Neural progenitor cell (in vitro differentiated cells): ENCODE results near the gene HOXC9. TPM values are rescaled to one million over a fixed set of nuclear protein-coding genes. Genes with fewer than 3 reads are reported as not detected.
A peak's percentile ranks its signal among the peaks of the same experiment; 100 is the strongest.

Experiments
- DNase-seq: peaks from one replicate; pipeline ENCODE4 v3.0.0-alpha.2; 2016; ENCODE audit warnings: low spot score
- H2AFZ ChIP-seq: fragments of 200-600 bp; sonication (generic); replicated peaks from 2 replicates; pipeline ENCODE4 v1.6.1; 2016; ENCODE audit warnings: antibody characterized with exemption
- H3F3A ChIP-seq: fragments of 200-600 bp; sonication (generic); 2 replicates; pipeline ENCODE4 v1.6.1; 2016; ENCODE audit warnings: antibody characterized with exemption, low read depth
- H3K27ac ChIP-seq: fragments of 200-600 bp; sonication (generic); 2 replicates; pipeline ENCODE4 v1.5.1; 2016; ENCODE audit warnings: mild to moderate bottlenecking
- H3K27me3 ChIP-seq: fragments of 200-600 bp; sonication (generic); 2 replicates; pipeline ENCODE4 v1.6.1; 2016; ENCODE audit warnings: mild to moderate bottlenecking, moderate library complexity
- H3K36me3 ChIP-seq: fragments of 200-600 bp; sonication (generic); 2 replicates; pipeline ENCODE4 v1.5.1; 2016
- H3K4me1 ChIP-seq: fragments of 200-600 bp; sonication (generic); 2 replicates; pipeline ENCODE4 v1.6.1; 2016; ENCODE audit warnings: mixed run types
- H3K4me2 ChIP-seq: fragments of 200-600 bp; sonication (generic); 2 replicates; pipeline ENCODE4 v1.6.1; 2016
- H3K4me3 ChIP-seq: fragments of 200-600 bp; sonication (generic); 2 replicates; pipeline ENCODE4 v1.5.1; 2016
- H3K79me2 ChIP-seq: fragments of 200-600 bp; sonication (generic); 2 replicates; pipeline ENCODE4 v1.6.1; 2016; ENCODE audit warnings: low read depth
- H3K9ac ChIP-seq: fragments of 200-600 bp; sonication (generic); 2 replicates; pipeline ENCODE4 v1.6.1; 2016
- H3K9me3 ChIP-seq: fragments of 200-600 bp; sonication (generic); 2 replicates; pipeline ENCODE4 v1.5.1; 2016; ENCODE audit warnings: low read depth
- H4K20me1 ChIP-seq: fragments of 200-600 bp; sonication (generic); 2 replicates; pipeline ENCODE4 v1.6.1; 2016; ENCODE audit warnings: low read depth
- H3K27ac Mint-ChIP-seq: 3 replicates; pipeline ENCODE4 v1.8.0; 2021; ENCODE audit warnings: mixed read lengths
- H3K27me3 Mint-ChIP-seq: 2 replicates; pipeline ENCODE4 v1.8.0; 2022; ENCODE audit warnings: low read depth, mild to moderate bottlenecking, inconsistent platforms, moderate library complexity, mixed read lengths; ENCODE audit not compliant: insufficient read depth
- H3K36me3 Mint-ChIP-seq: 3 replicates; pipeline ENCODE4 v1.8.0; 2021; ENCODE audit warnings: mixed read lengths
- H3K4me1 Mint-ChIP-seq: 3 replicates; pipeline ENCODE4 v1.8.0; 2021; ENCODE audit warnings: mixed read lengths
- H3K4me3 Mint-ChIP-seq: 3 replicates; pipeline ENCODE4 v1.8.0; 2021; ENCODE audit warnings: mild to moderate bottlenecking, moderate library complexity, mixed read lengths
- H3K9me3 Mint-ChIP-seq: 3 replicates; pipeline ENCODE4 v1.8.0; 2020; ENCODE audit warnings: mixed read lengths
- EZH2 ChIP-seq: fragments of 200-600 bp; sonication (generic); IDR thresholded peaks from 2 replicates; pipeline ENCODE4 v1.6.1; 2017; ENCODE audit warnings: antibody characterized with exemption, mild to moderate bottlenecking, moderate library complexity
- EZH2phosphoT487 ChIP-seq: fragments of 200-600 bp; sonication (generic); IDR thresholded peaks from 2 replicates; pipeline ENCODE4 v1.6.1; 2017; ENCODE audit warnings: antibody characterized with exemption
- total RNA-seq: library from RNA; depleted of rRNA; stranded (reverse); fragments of >200 nt; gene quantifications from 2 replicates; pipeline ENCODE4 v1.2.3, GENCODE V29; 2015; ENCODE audit warnings: low replicate concordance
- TF ChIP-seq, protein P1 (sequence below): fragments of 200-600 bp; sonication (generic); IDR thresholded peaks from 2 replicates; pipeline ENCODE4 v1.5.1; 2017; ENCODE audit warnings: antibody characterized with exemption, mild to moderate bottlenecking

Gene HOXC9
- total RNA-seq, 1 donor from 2014 or later, result not detected

DNA sequence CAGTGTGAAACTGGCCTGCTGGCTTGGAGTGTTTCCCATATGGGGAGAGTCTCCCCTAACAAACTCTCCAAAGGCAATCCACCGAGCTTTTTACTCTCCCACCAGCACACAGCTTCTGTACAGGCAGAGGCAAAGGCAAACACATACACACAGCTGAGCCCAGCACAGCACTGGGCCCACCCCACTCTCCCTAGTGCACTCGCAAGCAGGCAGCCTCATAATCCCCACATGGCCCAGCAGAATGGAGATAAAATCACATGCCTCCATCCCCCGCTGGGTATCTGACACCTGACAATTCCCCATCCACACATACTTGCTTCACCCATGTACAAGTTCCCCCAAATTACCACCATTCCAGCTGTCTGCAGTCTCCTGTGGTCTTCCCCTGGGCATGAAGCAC, 41.8 kb upstream of the HOXC9 start:
- no peaks in the 10 kb centered on the region for H3K36me3 ChIP-seq
- TF ChIP-seq, protein P1, sequence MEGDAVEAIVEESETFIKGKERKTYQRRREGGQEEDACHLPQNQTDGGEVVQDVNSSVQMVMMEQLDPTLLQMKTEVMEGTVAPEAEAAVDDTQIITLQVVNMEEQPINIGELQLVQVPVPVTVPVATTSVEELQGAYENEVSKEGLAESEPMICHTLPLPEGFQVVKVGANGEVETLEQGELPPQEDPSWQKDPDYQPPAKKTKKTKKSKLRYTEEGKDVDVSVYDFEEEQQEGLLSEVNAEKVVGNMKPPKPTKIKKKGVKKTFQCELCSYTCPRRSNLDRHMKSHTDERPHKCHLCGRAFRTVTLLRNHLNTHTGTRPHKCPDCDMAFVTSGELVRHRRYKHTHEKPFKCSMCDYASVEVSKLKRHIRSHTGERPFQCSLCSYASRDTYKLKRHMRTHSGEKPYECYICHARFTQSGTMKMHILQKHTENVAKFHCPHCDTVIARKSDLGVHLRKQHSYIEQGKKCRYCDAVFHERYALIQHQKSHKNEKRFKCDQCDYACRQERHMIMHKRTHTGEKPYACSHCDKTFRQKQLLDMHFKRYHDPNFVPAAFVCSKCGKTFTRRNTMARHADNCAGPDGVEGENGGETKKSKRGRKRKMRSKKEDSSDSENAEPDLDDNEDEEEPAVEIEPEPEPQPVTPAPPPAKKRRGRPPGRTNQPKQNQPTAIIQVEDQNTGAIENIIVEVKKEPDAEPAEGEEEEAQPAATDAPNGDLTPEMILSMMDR, result no peak
- no peak for TF ChIP-seq EZH2phosphoT487
- H3K4me3 ChIP-seq, result no peak overlapping the region
- Mint-ChIP-seq H3K27ac (no peak overlapping the region), H3K27me3 (peaks cover 93% of the 10 kb centered on the region), H3K4me1 (no peaks in the 10 kb centered on the region), H3K9me3 (peaks cover 10% of the 10 kb centered on the region), H3K36me3 (no peaks in the 10 kb centered on the region), H3K4me3 (no peak overlapping the region)
- H3K4me2 ChIP-seq, result no peak overlapping the region
- no peaks in the 10 kb centered on the region for H3K4me1 ChIP-seq
- peaks cover 100% of the 10 kb centered on the region for H3K27me3 ChIP-seq
- H2AFZ ChIP-seq, result no peak overlapping the region
- no peaks in the 10 kb centered on the region for H3F3A ChIP-seq
- no peak overlapping the region for H3K27ac ChIP-seq
- peaks cover 50% of the 10 kb centered on the region for H4K20me1 ChIP-seq
- DNase-seq, result no peak
- no peak overlapping the region for H3K9ac ChIP-seq
- H3K79me2 ChIP-seq, result no peaks in the 10 kb centered on the region
- no peaks in the 10 kb centered on the region for H3K9me3 ChIP-seq

DNA sequence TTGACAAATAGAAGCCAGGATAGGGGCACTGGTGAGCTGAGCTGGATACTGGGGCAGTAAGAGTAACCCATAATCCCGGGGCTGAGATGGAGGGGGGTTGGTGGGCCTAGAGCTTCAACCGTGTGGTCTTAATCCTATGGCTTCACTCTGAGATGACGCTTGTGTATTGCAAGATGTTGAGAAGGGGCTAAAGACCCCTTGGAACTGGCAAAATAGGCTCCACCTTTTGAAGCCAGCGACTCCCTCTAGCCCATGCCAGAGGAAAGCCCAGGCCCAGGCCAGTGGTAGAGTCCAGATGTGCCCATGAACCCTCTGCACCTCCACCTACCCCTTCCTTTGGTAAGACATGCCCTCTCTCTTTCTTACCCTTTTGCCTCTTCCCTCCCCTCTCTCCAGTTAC, 40.6 kb upstream of the HOXC9 start:
- Histone ChIP-seq H2AFZ (no peak overlapping the region), H3K4me2 (no peak overlapping the region), H3K9ac (no peak overlapping the region), H4K20me1 (peaks cover 48% of the 10 kb centered on the region), H3K79me2 (no peaks in the 10 kb centered on the region), H3K27ac (no peak overlapping the region), H3K4me3 (no peak overlapping the region), H3K27me3 (peaks cover 100% of the 10 kb centered on the region), H3F3A (no peaks in the 10 kb centered on the region), H3K36me3 (no peaks in the 10 kb centered on the region), H3K9me3 (no peaks in the 10 kb centered on the region), H3K4me1 (no peaks in the 10 kb centered on the region)
- TF ChIP-seq EZH2 (no peak), EZH2phosphoT487 (no peak)
- TF ChIP-seq, protein P1, result no peak
- Mint-ChIP-seq H3K36me3 (peaks cover 2% of the 10 kb centered on the region), H3K4me3 (no peak overlapping the region), H3K9me3 (peaks cover 14% of the 10 kb centered on the region), H3K27me3 (peaks cover 93% of the 10 kb centered on the region), H3K27ac (no peak overlapping the region), H3K4me1 (no peaks in the 10 kb centered on the region)
- no peak for DNase-seq

DNA sequence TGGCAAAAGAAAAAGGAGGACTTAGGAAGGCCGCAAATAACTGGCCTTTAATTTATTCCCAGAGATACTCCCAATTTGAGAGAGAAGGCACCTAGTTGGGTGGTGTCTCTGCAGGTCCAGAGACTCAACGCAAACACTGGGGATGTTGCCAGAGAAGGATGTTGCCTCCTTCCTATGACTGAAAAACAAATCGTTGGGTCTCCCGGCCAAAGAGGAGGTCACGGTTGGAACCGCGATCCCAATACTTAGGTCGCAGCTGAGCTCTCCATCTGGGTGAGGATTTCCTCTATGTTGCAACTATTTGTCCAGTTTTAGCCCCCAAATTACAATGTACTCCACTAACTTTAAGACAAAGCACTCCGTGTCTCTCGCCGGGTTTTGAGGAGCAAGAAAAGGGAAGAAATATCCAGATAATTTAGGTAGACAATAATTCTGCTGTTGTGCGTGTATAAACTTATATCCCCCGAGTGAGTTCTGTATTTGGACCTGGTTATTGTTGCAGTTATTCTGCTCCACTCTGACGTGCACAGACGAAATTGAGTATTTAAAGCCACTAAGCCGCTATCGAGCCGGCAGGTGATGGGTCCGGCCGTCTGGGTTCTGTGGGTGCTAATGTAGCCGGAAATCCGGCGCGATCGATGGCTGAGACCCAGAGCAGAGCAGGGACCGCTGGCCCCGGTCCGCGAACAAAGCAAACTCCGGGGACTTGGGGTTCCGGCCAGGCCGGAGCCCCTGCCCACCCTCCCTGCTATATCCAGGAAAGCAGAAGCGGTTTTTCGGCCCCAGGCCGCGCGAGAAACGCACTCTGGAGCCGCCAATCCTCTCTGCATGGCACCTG, 39.6 kb upstream of the HOXC9 start:
- Histone ChIP-seq H2AFZ (no peak overlapping the region), H3F3A (no peaks in the 10 kb centered on the region), H3K9ac (no peak overlapping the region), H3K9me3 (no peaks in the 10 kb centered on the region), H3K4me3 (no peak overlapping the region), H3K27ac (no peak overlapping the region), H3K27me3 (peaks cover 100% of the 10 kb centered on the region), H3K36me3 (no peaks in the 10 kb centered on the region), H3K4me2 (no peak overlapping the region), H3K4me1 (no peaks in the 10 kb centered on the region), H3K79me2 (no peaks in the 10 kb centered on the region), H4K20me1 (peaks cover 50% of the 10 kb centered on the region)
- peak; percentile 91 for TF ChIP-seq EZH2
- TF ChIP-seq, protein P1, result no peak
- Mint-ChIP-seq H3K36me3 (peaks cover 2% of the 10 kb centered on the region), H3K27ac (no peak overlapping the region), H3K4me1 (no peaks in the 10 kb centered on the region), H3K27me3 (peaks cover 93% of the 10 kb centered on the region), H3K4me3 (no peak overlapping the region), H3K9me3 (peaks cover 14% of the 10 kb centered on the region)
- no peak for DNase-seq
